AG10803 (cell line): ENCODE results near the gene NOL4L.

Experiments used
- DNase-seq: peaks from one replicate; pipeline ENCODE4 v3.0.0; 2010; ENCODE audit warnings: low read depth
- H3K4me3 ChIP-seq: 2 replicates; pipeline ENCODE4 v1.5.1; 2011; ENCODE audit warnings: mild to moderate bottlenecking, low read length, control low read depth
- TF ChIP-seq, protein P1 (sequence below): conservative IDR thresholded peaks from 2 replicates; pipeline ENCODE4 v1.5.1; 2011; ENCODE audit warnings: mild to moderate bottlenecking, low read length, control low read depth, inconsistent platforms

The NOL4L gene

GRCh38 chr20:32612351-32613191 lies 27.4 kb upstream of the NOL4L start:
- TF ChIP-seq, protein P1, sequence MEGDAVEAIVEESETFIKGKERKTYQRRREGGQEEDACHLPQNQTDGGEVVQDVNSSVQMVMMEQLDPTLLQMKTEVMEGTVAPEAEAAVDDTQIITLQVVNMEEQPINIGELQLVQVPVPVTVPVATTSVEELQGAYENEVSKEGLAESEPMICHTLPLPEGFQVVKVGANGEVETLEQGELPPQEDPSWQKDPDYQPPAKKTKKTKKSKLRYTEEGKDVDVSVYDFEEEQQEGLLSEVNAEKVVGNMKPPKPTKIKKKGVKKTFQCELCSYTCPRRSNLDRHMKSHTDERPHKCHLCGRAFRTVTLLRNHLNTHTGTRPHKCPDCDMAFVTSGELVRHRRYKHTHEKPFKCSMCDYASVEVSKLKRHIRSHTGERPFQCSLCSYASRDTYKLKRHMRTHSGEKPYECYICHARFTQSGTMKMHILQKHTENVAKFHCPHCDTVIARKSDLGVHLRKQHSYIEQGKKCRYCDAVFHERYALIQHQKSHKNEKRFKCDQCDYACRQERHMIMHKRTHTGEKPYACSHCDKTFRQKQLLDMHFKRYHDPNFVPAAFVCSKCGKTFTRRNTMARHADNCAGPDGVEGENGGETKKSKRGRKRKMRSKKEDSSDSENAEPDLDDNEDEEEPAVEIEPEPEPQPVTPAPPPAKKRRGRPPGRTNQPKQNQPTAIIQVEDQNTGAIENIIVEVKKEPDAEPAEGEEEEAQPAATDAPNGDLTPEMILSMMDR: no peak
- H3K4me3 ChIP-seq: no peak overlapping the region
- no peak for DNase-seq

DNA sequence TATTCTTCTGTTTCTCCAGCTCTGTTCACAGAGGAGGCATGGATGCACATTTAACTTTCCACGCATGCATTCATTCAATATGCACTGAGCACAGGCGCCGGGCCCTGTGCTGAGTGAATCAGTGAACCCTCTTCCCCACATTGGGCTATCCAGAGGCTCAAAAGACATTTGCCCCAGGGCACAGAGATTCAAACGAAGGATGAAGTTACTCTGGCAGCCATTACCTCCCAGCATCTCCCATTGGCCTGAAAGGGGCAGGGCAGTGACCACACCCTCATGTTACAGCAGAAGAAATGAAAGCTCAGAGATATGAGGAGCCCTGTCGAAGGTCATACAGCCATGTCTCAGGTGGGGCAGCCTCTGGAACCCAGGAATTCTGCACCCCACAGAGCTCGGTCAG lies 26.7 kb upstream of the NOL4L start:
- no peak overlapping the region for H3K4me3 ChIP-seq
- TF ChIP-seq, protein P1: no peak
- DNase-seq: no peak

DNA sequence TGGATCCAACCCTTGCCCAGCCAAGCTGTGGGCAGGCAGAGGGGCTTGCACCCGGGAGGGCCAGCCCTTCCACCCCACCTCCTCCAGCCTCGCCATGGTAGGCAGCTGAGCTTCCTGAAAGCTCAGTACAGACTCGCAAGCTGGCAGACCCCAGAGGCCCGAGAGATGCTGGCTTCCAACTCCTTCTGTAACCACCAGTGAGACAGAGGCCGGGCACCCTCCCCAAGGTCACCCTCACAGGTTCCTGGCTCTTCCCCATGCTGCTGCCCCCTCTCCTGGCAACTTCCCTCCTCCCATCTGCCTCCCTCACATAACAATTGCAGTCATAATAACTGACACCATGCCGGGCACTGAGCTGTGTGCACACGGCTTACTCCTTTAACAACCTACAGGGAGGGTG lies 26.2 kb upstream of the NOL4L start:
- TF ChIP-seq, protein P1: no peak
- H3K4me3 ChIP-seq: no peak overlapping the region
- no peak for DNase-seq

DNA sequence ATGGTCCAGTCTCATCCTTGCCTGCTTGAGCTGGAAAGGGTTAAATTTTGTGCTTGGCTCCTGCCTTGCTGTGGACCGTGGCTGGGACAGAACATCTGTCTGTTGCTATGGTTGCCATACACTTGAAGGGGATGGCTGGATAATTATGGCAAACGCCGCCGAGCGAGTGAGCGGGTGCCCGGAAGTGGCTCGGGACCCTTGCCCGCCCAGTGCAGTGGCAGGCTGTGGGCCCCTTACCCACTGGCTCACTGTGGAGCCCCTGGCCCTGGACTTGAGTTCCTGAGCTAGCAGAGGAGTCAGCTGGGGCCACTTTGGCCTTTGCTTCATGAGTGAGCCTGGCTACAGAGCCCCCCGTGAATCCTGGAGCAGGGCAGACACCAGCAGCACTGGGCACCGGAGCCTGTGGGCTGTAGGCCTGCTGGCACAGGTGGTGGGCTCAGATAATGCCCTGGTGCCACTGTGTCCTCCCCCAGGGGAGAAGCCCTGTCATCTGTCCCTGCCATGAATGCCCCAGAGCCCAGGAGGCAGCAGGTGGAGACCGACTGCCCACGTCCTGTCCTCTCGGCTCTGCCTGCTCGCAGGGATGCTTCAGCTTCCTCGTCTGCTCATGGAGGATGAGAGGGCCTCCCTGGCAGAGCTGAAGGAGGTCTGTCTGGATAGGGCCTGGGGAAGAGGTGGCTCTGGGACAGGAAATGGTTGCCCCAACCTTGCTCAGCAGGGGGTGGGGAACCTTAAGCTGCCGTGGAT lies 25.5 kb upstream of the NOL4L start:
- H3K4me3 ChIP-seq: no peak overlapping the region
- DNase-seq: no peak

GRCh38 chr20:32609993-32610392 lies 24.9 kb upstream of the NOL4L start:
- H3K4me3 ChIP-seq: no peak overlapping the region
- TF ChIP-seq, protein P1: no peak
- no peak for DNase-seq

More for the DNA sequence above, 25.5 kb upstream of the NOL4L start:
- TF ChIP-seq, protein P1: no peak

DNA sequence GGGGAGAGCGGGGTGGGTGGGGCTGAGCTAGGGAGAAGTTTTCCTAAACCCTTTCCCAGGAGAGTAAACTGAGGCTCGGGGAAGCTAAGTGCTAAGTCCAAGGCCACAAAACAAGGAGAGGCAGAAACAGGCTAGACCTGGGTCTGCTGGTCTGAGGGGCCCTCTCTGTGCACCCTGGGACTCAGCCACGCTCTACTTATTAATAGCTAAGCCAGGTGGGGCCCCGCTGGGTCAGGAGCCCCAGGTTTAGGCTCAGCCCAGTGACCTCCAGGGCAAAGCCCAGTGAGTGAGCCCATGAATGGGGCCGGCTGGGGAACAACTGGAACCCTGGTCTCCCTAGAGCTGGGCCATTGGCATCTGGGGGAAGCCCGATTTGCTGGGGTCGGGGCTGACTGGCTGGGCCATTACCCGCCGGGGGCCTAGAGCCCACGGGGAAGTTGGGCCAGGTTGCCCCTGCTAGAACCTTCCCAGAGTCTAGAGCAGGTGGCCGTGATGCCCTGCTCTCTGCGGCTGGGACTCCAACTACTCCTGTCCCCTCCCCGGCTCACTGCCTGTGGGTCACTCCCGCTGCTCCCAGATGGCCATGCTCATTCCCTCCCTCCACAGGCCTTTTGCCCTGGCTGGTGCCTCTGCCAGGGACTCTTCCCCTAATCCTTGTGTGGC lies 24.1 kb upstream of the NOL4L start:
- H3K4me3 ChIP-seq: no peak overlapping the region
- DNase-seq: no peak
- TF ChIP-seq, protein P1: no peak
